Measurements from ENCODE around the gene TMCO4. TPM values are rescaled to one million over a fixed set of nuclear protein-coding genes. Genes with fewer than 3 reads are reported as not detected.
A peak's percentile ranks its signal among the peaks of the same experiment; 100 is the strongest.
"Not testable (repeated sequence)": the region's sequence is repeated elsewhere in the genome, so short reads cannot be mapped to it uniquely, and the experiment has no call there.

TMCO4 gene
- total RNA-seq = 18.7 TPM
- polyA plus RNA-seq = 10 to 100 TPM; 10.9 to 16.3 (median 13.6) TPM

DNA sequence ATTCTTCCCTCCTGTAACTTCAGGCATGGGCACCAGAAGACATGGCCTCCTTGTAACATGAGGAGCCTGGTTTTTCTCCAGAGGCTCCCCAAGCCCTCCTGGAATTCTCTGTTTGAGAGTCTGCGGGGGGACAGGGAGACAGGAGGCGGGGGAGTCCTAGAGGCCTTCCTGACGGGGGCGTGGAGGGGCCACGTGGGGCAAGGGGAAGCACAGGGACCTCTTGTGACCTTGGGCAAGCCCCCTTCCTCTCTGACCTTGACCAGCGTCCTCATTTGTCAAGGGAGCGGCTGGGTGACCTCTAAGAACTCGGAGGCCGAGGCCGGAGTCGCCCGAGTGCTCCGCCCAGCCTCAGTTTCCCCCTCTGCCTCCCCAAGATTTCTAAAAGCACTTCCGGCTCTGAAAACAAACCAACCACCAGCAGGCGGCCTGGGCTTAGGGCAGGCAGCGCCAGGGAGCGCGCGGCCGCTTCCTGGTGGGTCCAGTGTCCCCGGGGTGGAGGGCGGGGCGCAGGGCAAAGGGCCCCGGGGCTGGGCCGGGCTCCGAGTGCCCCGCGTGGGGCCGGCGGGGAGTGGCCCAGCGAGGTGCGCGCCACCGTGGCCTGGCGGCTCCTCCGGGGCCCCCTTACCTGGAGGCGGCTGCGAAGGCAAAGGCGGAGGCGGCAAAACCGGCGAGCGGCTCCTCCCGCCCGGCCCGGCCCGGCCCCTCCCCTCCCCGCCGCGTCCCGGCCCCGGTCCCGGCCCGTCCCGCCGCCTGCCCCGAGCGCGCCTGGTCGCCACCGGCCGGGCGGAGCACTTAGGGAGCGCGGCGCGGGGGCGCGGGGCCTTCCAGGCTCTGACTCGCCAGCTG lies at the start of gene TMCO4:
Gene TMCO4 (minus strand): TSS at position 687 of the 846 bp plus-strand sequence. CDS start 19,158 bp downstream, outside the sequence.
- H3K36me3 Mint-ChIP-seq = peaks cover 13% of the 10 kb centered on the region
- H3K9me3 Mint-ChIP-seq = no peaks in the 10 kb centered on the region
- Histone ChIP-seq H3K27me3 (ENCODE audit: control insufficient read depth, insufficient read depth, low read length) (no peaks in the 10 kb centered on the region), H3K9me3 (ENCODE audit: control insufficient read depth in 2 of 2, low read length in 2 of 2) (no peaks in the 10 kb centered on the region), H3K4me3 (ENCODE audit: low read depth, low read length) (peak within 1 kb of the TSS; percentile 87), H3K36me3 (ENCODE audit: control insufficient read depth, insufficient read depth, low read length) (no peaks in the 10 kb centered on the region), H3K27ac (ENCODE audit: insufficient read depth, low read length, poor library complexity, severe bottlenecking) (peak within 1 kb of the TSS; percentile 81), H3K4me1 (ENCODE audit: control insufficient read depth, insufficient read depth, low read length, poor library complexity, severe bottlenecking) (peaks cover 22% of the 10 kb centered on the region)
- H3K4me1 Mint-ChIP-seq = peaks cover 0 to 44% (median 22%) of the 10 kb centered on the region in 4 donors
- ATAC-seq (ENCODE audit: low read depth in 2 of 2) (peak; percentile 81 to 83), DNase-seq (peak; percentile 43 to 82 (median 49))
- H3K27ac Mint-ChIP-seq = peak within 1 kb of the TSS; percentile 94 to 99 (median 96)
- peak within 1 kb of the TSS; percentile 91 to 97 (median 95) for H3K4me3 Mint-ChIP-seq
- peaks cover 11% of the 10 kb centered on the region for H3K27me3 Mint-ChIP-seq

DNA sequence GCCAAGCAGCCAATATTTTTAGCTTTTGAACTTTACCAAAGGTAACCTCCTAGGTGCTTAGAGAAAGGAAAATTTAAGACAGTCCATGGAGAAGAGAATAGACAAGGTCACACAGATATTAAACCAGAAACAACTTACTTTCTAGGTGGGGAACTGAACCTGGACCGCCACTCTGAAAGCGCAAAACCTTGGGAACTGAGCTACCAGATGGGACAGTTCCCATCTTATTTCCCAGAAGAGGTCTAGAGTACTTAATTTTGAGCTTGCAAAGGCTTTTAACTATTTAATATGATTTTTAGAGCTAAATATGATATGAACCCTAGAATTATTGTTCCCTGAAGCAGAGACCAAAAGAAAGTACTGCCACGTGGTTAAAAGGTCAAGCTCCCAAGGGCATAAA lies 49.6 kb upstream of the TMCO4 start:
- H3K4me1 ChIP-seq (ENCODE audit: control insufficient read depth, insufficient read depth, low read length, poor library complexity, severe bottlenecking); H3K27ac ChIP-seq (ENCODE audit: insufficient read depth, low read length, poor library complexity, severe bottlenecking); DNase-seq; H3K4me3 Mint-ChIP-seq; H3K36me3 ChIP-seq (ENCODE audit: control insufficient read depth, insufficient read depth, low read length); H3K27ac Mint-ChIP-seq; H3K36me3 Mint-ChIP-seq; H3K4me3 ChIP-seq (ENCODE audit: low read depth, low read length); H3K9me3 Mint-ChIP-seq; H3K27me3 ChIP-seq (ENCODE audit: control insufficient read depth, insufficient read depth, low read length); H3K9me3 ChIP-seq (ENCODE audit: control insufficient read depth in 2 of 2, low read length in 2 of 2); H3K4me1 Mint-ChIP-seq; ATAC-seq (ENCODE audit: low read depth in 2 of 2): not testable (repeated sequence)
- peaks cover 37% of the 10 kb centered on the region for H3K27me3 Mint-ChIP-seq

DNA sequence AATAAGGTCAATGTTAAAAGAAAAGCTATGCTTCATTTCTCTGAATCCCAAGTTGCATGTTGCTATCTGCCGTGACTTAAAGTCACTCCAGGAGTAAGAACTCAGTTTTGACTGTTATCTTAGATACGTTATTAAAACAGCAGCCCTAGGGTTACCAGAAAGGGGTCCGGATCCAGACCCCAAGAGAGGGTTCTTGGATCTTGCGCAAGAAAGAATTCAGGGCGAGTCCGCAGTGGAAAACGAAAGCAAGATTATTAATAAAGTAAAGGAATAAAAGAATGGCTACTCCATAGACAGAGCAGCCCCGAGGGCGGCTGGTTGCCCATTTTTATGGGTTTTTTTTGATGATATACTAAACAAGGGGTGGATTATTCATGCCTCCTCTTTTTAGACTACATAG lies 47.6 kb upstream of the TMCO4 start:
- H3K27me3 Mint-ChIP-seq = peaks cover 43% of the 10 kb centered on the region
- not testable (repeated sequence) for H3K27ac Mint-ChIP-seq; H3K36me3 Mint-ChIP-seq; H3K9me3 ChIP-seq (ENCODE audit: control insufficient read depth in 2 of 2, low read length in 2 of 2); H3K36me3 ChIP-seq (ENCODE audit: control insufficient read depth, insufficient read depth, low read length); H3K4me1 ChIP-seq (ENCODE audit: control insufficient read depth, insufficient read depth, low read length, poor library complexity, severe bottlenecking); H3K27me3 ChIP-seq (ENCODE audit: control insufficient read depth, insufficient read depth, low read length); H3K9me3 Mint-ChIP-seq; H3K4me1 Mint-ChIP-seq; H3K4me3 ChIP-seq (ENCODE audit: low read depth, low read length); H3K4me3 Mint-ChIP-seq; H3K27ac ChIP-seq (ENCODE audit: insufficient read depth, low read length, poor library complexity, severe bottlenecking); ATAC-seq (ENCODE audit: low read depth in 2 of 2); DNase-seq

GRCh38 chr1:19846338-19846737 lies 46.6 kb upstream of the TMCO4 start:
- Mint-ChIP-seq H3K36me3 (no peaks in the 10 kb centered on the region), H3K4me3 (no peak overlapping the region), H3K27me3 (peaks cover 37% of the 10 kb centered on the region), H3K27ac (no peak overlapping the region), H3K9me3 (no peaks in the 10 kb centered on the region), H3K4me1 (peaks cover 0 to 6% (median 0%) of the 10 kb centered on the region in 4 donors)
- Histone ChIP-seq H3K4me1 (ENCODE audit: control insufficient read depth, insufficient read depth, low read length, poor library complexity, severe bottlenecking) (no peaks in the 10 kb centered on the region), H3K4me3 (ENCODE audit: low read depth, low read length) (no peak overlapping the region), H3K27ac (ENCODE audit: insufficient read depth, low read length, poor library complexity, severe bottlenecking) (no peak overlapping the region), H3K36me3 (ENCODE audit: control insufficient read depth, insufficient read depth, low read length) (no peaks in the 10 kb centered on the region), H3K9me3 (ENCODE audit: control insufficient read depth in 2 of 2, low read length in 2 of 2) (no peaks in the 10 kb centered on the region), H3K27me3 (ENCODE audit: control insufficient read depth, insufficient read depth, low read length) (peaks cover 5% of the 10 kb centered on the region)
- DNase-seq = no peak
- no peak for ATAC-seq (ENCODE audit: low read depth in 2 of 2)

GRCh38 chr1:19845555-19845954 lies 45.8 kb upstream of the TMCO4 start:
- H3K4me1 ChIP-seq (ENCODE audit: control insufficient read depth, insufficient read depth, low read length, poor library complexity, severe bottlenecking) = no peaks in the 10 kb centered on the region
- no peak for DNase-seq
- no peaks in the 10 kb centered on the region for H3K36me3 ChIP-seq (ENCODE audit: control insufficient read depth, insufficient read depth, low read length)
- H3K27me3 ChIP-seq (ENCODE audit: control insufficient read depth, insufficient read depth, low read length) = peaks cover 5% of the 10 kb centered on the region
- peaks cover 0 to 6% (median 0%) of the 10 kb centered on the region in 4 donors for H3K4me1 Mint-ChIP-seq
- no peaks in the 10 kb centered on the region for H3K36me3 Mint-ChIP-seq
- no peaks in the 10 kb centered on the region for H3K9me3 Mint-ChIP-seq
- no peak overlapping the region for H3K4me3 ChIP-seq (ENCODE audit: low read depth, low read length)
- no peaks in the 10 kb centered on the region for H3K9me3 ChIP-seq (ENCODE audit: control insufficient read depth in 2 of 2, low read length in 2 of 2)
- no peak for ATAC-seq (ENCODE audit: low read depth in 2 of 2)
- no peak overlapping the region for H3K4me3 Mint-ChIP-seq
- no peak overlapping the region for H3K27ac ChIP-seq (ENCODE audit: insufficient read depth, low read length, poor library complexity, severe bottlenecking)
- H3K27me3 Mint-ChIP-seq = peaks cover 39% of the 10 kb centered on the region
- no peak overlapping the region for H3K27ac Mint-ChIP-seq

DNA sequence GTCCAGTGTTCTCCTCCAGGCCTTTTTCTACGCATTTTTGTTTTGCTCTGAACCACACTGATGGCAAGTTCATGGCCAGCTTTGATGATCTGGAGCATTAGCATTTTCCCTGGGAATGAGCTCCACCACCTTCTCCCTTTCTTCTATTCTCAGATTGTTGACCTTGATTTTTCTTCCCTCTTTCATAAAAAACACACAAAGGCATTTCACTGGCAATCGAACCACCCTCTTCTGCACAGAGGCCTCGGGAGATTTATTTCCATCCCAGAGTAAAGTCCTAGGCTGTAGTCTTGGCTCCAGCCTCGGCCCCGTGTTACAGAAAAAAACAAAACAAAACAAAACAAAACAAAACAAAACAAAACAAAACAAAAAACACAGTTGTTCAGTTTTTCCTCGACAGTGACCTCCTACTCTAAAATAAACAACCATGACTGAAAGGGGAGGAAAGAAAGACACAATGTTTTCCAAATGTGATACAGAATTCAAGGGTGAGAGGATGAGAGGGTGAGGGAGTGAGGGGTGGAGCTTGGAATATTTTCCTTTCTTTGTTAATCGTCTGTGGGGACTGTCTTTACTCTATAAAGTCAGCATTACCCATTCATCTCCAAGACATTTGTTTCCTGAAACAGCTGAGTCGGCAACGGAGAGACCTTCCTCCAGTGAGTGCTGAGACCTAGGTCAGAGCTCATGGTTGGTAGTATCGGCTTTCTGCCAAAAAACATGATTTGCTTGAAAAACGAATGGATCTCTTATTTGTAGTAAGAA lies 45.2 kb upstream of the TMCO4 start:
- Mint-ChIP-seq H3K4me3 (no peak overlapping the region), H3K27ac (no peak overlapping the region), H3K27me3 (peaks cover 36% of the 10 kb centered on the region), H3K4me1 (peaks cover 0 to 6% (median 0%) of the 10 kb centered on the region in 4 donors), H3K9me3 (no peaks in the 10 kb centered on the region), H3K36me3 (no peaks in the 10 kb centered on the region)
- ATAC-seq (ENCODE audit: low read depth in 2 of 2) = no peak
- H3K4me1 ChIP-seq (ENCODE audit: control insufficient read depth, insufficient read depth, low read length, poor library complexity, severe bottlenecking) = no peaks in the 10 kb centered on the region
- no peaks in the 10 kb centered on the region for H3K36me3 ChIP-seq (ENCODE audit: control insufficient read depth, insufficient read depth, low read length)
- no peak overlapping the region for H3K27ac ChIP-seq (ENCODE audit: insufficient read depth, low read length, poor library complexity, severe bottlenecking)
- H3K4me3 ChIP-seq (ENCODE audit: low read depth, low read length) = no peak overlapping the region
- H3K9me3 ChIP-seq (ENCODE audit: control insufficient read depth in 2 of 2, low read length in 2 of 2) = no peaks in the 10 kb centered on the region
- DNase-seq = no peak
- H3K27me3 ChIP-seq (ENCODE audit: control insufficient read depth, insufficient read depth, low read length) = peaks cover 5% of the 10 kb centered on the region

GRCh38 chr1:19840228-19840627 lies 40.5 kb upstream of the TMCO4 start:
- H3K9me3 Mint-ChIP-seq = no peaks in the 10 kb centered on the region
- H3K9me3 ChIP-seq (ENCODE audit: control insufficient read depth in 2 of 2, low read length in 2 of 2) = no peaks in the 10 kb centered on the region
- no peaks in the 10 kb centered on the region for H3K27me3 ChIP-seq (ENCODE audit: control insufficient read depth, insufficient read depth, low read length)
- no peak for ATAC-seq (ENCODE audit: low read depth in 2 of 2)
- no peak for DNase-seq
- no peaks in the 10 kb centered on the region for H3K36me3 Mint-ChIP-seq
- no peak overlapping the region for H3K4me3 Mint-ChIP-seq
- peaks cover 57% of the 10 kb centered on the region for H3K27me3 Mint-ChIP-seq
- H3K27ac Mint-ChIP-seq = no peak overlapping the region
- H3K27ac ChIP-seq (ENCODE audit: insufficient read depth, low read length, poor library complexity, severe bottlenecking) = no peak overlapping the region
- peaks cover 0 to 6% (median 0%) of the 10 kb centered on the region in 4 donors for H3K4me1 Mint-ChIP-seq
- H3K4me3 ChIP-seq (ENCODE audit: low read depth, low read length) = no peak overlapping the region
- no peaks in the 10 kb centered on the region for H3K36me3 ChIP-seq (ENCODE audit: control insufficient read depth, insufficient read depth, low read length)
- no peaks in the 10 kb centered on the region for H3K4me1 ChIP-seq (ENCODE audit: control insufficient read depth, insufficient read depth, low read length, poor library complexity, severe bottlenecking)

Measured in CD4-positive, CD25-positive, alpha-beta regulatory T cell (primary cell).